HG03060 (cell line): ENCODE data around the gene ARHGDIA.

Source experiments
- ATAC-seq: cut with Tn5 transposase; IDR thresholded peaks from one replicate; pipeline ENCODE4 v1.9.1; 2021; ENCODE audit warnings: low read depth, moderate number of reproducible peaks; ENCODE audit not compliant: unreplicated experiment

Gene ARHGDIA

GRCh38 chr17:81831957-81832607 is 39.1 kb downstream of the ARHGDIA start:
- peak; percentile 12 for ATAC-seq

GRCh38 chr17:81831563-81831956 is 39.6 kb downstream of the ARHGDIA start:
- ATAC-seq = no peak

GRCh38 chr17:81829858-81830257 is 41.3 kb downstream of the ARHGDIA start:
- no peak for ATAC-seq

- no peak for ATAC-seq
Measured at GRCh38 chr17:81828656-81829055, 42.5 kb downstream of the ARHGDIA start.

- no peak for ATAC-seq
Measured at GRCh38 chr17:81825841-81826466, 45.2 kb downstream of the ARHGDIA start.

- no peak for ATAC-seq
Measured at GRCh38 chr17:81824595-81824994, 46.5 kb downstream of the ARHGDIA start.

- no peak for ATAC-seq
Measured at GRCh38 chr17:81823820-81824550, 47.2 kb downstream of the ARHGDIA start.

GRCh38 chr17:81822996-81823819 is 47.9 kb downstream of the ARHGDIA start:
- ATAC-seq = no peak

GRCh38 chr17:81822312-81822637 is 48.9 kb downstream of the ARHGDIA start:
- no peak for ATAC-seq

GRCh38 chr17:81821603-81822311 is 49.4 kb downstream of the ARHGDIA start:
- no peak for ATAC-seq

GRCh38 chr17:81821147-81821546 is 50.0 kb downstream of the ARHGDIA start:
- ATAC-seq = no peak

GRCh38 chr17:81819708-81820107 is 51.4 kb downstream of the ARHGDIA start:
- ATAC-seq = no peak

- no peak for ATAC-seq
Measured at GRCh38 chr17:81817758-81818147, 53.4 kb downstream of the ARHGDIA start.
